NCI-H1694 treated with DMSO at 0.1 percent for 48 hours (cell line): ENCODE results near the gene ADAMTSL1.

Experiments
- DNase-seq: peaks from one replicate; lab custom pipeline; 2025; lab: John Stamatoyannopoulos, UW

ADAMTSL1 gene

GRCh38 chr9:18564018-18564880 is 90.3 kb downstream of the ADAMTSL1 start:
- DNase-seq, result no peak

DNA sequence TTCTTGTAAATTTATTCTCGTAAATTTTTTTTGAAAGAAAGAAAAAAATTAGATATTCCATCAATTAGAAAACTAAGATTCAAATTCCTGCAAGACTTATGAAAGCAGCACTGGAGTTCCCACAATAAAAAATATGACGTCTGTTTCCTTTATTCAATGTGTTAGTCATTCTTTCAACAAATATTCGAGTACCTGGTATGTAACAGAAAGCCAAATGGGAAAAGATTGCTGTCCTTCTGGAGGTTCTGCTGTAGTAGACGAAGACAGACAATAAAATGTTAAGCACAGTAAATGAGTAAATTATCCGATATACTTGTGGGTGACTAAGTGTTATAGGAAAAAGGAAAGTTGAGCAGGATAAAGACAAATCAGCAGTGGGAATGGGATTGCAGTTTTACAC is 92.2 kb downstream of the ADAMTSL1 start:
- no peak for DNase-seq

GRCh38 chr9:18568973-18569372 is 95.0 kb downstream of the ADAMTSL1 start:
- DNase-seq, result no peak

DNA sequence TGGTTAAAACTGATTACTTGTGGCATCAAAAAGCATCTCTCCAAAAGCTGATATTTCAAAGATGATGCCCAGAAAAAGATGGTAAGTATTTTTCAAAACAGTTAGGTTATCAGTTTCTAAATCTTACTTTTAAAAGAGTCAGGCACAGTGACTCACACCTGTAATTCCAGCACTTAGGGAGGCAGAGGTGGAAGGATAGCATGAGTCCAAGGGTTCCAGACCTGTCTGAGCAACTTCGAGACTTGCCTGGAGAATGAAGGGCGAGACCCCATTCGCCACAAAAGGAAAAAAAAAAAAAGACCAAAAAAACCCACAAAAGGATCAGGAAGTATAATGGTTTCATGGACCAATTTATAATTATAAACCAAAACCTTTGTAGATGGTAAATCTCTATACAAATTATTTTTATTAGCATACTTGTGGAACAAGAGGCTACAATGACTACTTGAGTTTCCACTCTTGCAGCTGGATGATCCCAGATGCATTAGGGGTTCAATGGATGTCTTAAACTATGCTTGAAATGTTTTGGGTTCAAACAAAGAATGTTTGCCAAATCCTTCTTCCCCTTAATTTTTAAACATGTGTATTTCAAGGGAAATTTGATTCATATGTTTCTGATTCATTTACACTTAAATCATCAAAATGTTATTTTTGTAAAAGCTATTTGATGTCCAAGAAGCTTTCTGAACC is 96.1 kb downstream of the ADAMTSL1 start:
- no peak for DNase-seq

DNA sequence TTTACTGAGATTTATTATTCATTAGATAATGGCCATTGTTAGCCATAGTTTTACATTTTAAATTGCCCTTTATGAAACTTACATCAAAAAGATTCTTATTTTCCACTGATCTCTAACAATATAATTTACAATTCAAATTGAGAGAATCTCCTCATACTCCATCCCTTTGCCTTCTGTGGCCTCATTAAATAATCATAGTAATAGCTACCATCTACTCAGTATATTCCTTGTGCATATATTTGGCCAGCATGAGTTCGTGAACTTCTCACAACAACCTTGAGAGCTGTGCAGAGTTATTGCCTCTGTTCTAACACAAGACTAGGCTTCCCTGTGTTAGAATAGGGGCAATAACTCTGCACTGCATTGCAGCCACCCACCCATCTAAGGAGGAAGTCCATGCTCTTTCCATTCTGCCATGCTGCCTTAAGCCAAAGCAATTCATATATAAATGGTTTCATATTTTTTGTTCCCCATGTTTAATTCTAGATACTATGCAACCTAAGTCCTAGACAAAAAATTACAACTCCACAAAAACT is 99.1 kb downstream of the ADAMTSL1 start:
- no peak for DNase-seq

DNA sequence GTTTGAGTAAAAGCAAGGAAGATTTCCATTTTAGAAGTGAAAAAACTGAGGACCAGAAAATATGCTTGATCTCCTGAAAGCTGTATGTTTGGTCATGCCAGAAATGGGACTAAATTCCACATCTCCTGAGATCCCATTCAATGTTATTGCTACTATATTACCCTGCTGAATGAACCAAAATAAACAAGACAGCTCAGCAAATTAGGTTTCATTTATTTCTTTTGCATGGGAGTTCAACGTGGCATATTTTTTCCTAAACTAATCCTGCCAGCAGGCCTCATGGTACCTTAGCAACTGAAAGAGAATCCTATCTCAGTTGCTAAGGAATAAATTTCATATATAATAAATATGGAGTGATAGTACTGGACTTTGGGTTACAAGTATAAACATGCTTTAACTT is 101.7 kb downstream of the ADAMTSL1 start:
- DNase-seq, result no peak

DNA sequence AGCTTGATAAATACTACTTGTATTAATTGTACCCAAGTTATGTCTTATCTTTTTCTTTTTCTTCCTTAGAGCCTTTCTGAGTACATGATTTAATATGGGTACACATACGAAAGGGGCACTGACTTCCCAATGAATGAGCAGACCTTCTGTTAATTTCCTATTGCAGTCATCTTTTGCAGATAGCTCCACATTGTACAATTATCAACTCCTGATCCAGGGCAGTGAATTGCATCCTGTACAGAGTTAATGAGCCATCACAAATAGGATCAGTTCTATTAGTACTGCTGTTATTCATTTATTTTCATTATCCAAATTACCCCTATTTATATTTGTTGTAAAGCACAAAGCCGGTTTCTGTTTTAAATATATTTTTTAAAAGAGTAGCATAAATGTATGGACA is 105.6 kb downstream of the ADAMTSL1 start:
- DNase-seq, result no peak

- no peak for DNase-seq
These were observed 106.2 kb downstream of the ADAMTSL1 start for GRCh38 chr9:18580151-18580550.

DNA sequence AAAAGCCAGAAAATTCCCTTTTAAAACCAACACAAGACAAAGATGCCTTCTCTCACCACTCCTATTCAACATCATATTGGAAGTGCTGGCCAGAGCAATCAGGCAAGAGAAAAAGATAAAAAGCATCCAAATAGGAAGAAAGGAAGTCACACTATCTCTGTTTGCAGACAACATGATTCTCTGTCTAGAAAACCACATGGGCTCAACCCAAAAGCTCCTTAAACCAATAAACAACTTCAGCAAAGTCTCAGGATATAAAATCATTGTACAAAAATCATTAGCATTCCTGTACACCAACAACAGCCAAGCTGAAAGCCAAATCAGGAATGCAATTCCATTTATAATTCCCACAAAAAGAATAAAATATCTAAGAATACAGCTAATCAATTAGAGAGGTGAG is 112.0 kb downstream of the ADAMTSL1 start:
- no peak for DNase-seq

GRCh38 chr9:18588002-18588401 is 114.0 kb downstream of the ADAMTSL1 start:
- DNase-seq, result no peak

GRCh38 chr9:18591261-18591660 is 117.3 kb downstream of the ADAMTSL1 start:
- DNase-seq, result no peak

DNA sequence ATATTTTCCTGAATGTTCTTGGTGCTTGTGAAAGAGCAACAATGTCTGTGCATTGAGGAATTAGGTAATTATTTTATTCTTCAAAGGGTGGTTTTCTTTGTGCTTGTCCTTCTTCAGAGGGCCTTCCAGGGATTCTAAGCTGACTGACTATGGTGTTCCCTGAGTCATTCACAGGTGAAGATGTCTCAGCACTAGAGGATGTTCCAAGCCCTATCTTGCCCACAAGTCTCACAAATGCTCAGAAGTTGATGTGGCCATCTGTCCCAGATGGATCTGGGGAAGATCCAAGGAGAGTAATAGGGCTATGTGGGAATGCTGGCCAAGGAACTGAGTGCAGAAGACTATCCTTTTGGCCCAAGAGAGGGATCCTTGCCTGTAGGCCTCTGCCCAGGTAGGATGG is 120.9 kb downstream of the ADAMTSL1 start:
- DNase-seq, result no peak

- no peak for DNase-seq
These were observed 121.6 kb downstream of the ADAMTSL1 start for GRCh38 chr9:18595597-18595996.

- DNase-seq, result no peak
These were observed 123.0 kb downstream of the ADAMTSL1 start for GRCh38 chr9:18596920-18597319.

DNA sequence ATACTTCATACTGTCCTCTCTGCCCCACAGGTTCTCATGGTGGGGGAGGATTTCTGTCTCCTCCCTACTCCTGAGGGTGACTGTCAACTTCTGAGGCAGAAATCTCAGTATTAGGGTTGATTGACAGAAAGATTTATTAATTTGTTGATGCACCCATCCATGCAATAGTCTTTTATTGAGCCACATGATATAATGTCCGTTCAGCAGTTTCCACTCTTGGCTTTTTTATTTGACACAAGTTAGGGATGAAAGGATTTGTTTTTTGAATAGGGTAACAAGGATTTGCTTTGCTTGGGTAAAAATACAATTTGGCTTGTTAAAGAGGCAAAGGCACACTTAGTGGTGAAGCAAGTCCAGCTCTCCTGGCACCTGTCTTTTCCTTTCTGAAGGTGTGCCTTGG is 125.0 kb downstream of the ADAMTSL1 start:
- no peak for DNase-seq

DNA sequence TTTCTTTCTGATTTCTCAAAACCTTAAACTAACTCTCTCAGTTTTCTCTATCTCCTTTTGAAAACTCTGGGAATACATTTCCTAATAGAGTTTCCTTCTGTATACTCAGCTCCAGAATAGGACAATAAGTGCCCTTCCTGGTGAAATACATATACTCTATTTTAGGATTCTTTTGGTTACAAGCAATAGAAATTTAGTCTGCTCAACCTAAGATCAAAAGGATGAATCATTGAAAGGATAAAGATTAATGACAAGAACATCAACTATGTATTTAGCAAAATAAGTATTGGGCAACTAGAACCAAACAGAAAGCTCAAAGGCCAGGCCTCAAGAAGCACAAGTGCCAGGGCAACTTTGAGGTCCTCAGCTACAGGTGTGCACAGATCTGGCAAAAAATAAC is 127.1 kb downstream of the ADAMTSL1 start:
- DNase-seq, result no peak

DNA sequence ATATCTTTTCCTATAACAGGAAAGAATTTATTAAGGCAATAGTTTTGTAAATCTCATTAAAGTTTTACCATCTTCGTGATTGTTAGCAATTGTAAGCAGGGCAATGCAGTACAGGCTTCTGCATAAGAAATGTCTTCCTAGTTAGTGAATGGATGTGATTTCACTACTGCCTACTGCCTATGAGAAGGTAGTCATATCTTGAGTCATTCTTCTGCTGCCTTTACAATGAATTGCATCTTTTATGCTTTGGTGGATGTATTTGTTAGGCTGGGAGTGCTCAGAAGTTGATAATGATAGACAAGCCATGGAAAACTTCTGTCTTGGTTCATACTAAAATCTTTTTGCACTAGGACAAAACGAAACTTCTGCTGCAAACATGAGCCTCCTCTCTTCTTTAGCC is 128.0 kb downstream of the ADAMTSL1 start:
- DNase-seq, result no peak

DNA sequence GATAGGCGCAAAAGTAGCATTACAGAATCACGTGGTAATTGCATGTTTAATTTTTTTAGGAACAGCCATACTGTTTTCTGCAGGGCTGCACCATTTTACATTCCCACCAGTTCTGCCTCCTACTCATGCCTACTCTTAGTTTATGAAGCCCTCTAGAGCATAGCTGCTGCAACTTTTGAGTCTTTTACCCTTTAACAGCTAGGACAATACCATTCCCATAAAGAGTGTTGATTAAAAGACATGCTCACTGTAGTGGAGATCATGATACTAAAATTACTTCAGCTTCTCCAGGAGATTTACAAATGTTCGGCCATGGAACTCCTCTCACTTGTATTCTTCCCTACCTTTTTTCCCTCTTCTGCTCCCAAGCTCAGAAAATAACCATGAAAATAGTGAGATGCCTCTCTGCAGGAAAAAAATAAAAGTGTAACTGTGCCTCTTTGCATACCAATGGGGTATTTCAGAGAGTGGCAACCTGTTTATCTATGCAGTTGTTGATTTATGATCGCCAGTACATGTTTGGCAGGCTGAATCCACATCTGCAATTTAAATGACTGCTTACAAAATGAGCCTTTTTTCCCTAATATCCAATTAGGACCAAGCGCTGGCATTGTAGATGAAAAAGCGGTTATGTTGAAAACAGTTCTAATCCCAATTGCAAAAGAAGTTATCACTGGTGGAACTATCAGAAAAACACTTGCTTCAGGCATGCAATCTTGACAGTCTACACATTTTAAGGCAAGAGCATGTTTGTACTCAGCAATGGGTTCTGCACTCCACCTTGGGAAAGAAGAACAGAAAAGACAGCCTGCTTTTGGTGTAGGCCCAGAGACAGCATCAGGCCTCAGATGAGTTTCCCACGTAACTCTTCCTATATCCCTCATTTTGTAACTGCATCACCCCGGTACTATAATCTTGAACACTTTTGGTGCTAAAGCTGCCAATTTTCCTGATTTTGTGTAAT is 131.1 kb downstream of the ADAMTSL1 start:
- DNase-seq, result no peak

DNA sequence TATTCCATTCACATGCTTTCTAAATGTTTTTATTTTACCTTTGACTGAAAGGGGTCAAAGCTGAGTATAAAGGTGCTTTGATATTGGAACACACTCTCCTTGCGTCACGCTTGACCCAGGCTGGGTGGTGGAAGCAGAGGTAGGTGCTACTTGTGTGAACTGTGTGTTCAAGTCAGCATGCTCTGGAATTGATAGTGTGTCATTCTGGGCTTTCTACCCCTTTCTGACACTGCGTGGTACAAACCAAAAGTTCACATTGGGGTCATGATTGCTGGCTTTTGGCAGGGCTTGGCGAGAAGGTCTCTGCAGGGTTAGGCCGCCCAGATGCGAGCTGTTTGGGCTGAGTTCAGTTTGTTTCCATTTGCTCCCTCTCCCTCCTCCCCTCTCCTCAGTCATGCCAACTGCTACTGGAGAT is 131.8 kb downstream of the ADAMTSL1 start:
- no peak for DNase-seq

DNA sequence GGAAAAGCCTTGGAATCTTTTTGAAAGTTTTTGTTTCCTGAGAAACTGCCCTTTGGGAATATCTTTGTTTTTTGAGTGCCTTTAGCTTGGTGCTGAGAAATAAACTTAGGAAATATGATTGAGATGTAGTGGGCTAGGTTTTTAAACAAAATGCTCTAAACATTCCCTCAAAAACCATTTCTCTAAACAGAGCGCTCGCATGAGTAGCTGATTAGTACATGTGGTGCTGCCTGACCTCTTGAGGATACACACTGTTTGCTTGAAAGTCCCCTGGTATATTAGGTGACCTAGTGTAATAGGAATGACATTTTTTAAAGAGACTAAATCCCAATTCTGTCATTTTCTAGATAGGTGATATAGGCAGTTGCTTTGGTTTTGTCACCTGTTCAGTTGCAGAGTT is 132.3 kb downstream of the ADAMTSL1 start:
- no peak for DNase-seq

- DNase-seq, result no peak
These were observed 132.9 kb downstream of the ADAMTSL1 start for GRCh38 chr9:18606846-18607245.

GRCh38 chr9:18608371-18608770 is 134.4 kb downstream of the ADAMTSL1 start:
- no peak for DNase-seq
